Endodermal cell (in vitro differentiated cells): ENCODE results near the gene SPPL2A. TPM values are rescaled to one million over a fixed set of nuclear protein-coding genes. Genes with fewer than 3 reads are reported as not detected.

Experiments used
- DNase-seq: peaks from one replicate; pipeline ENCODE4 v3.0.0-alpha.2; 2017
- H3K27ac ChIP-seq: 2 replicates; pipeline ENCODE4 v1.5.1; 2013; ENCODE audit warnings: mild to moderate bottlenecking, low read depth, low read length, moderate library complexity
- H3K27me3 ChIP-seq: 2 replicates; pipeline ENCODE4 v1.6.1; 2013; ENCODE audit warnings: mild to moderate bottlenecking, low read length, moderate library complexity; ENCODE audit not compliant: insufficient read depth, control insufficient read depth, poor library complexity, severe bottlenecking
- H3K36me3 ChIP-seq: 2 replicates; pipeline ENCODE4 v1.7.0; 2013; ENCODE audit warnings: mild to moderate bottlenecking, low read length, moderate library complexity; ENCODE audit not compliant: control insufficient read depth, insufficient read depth
- H3K4me1 ChIP-seq: one replicate; pipeline ENCODE4 v1.7.0; 2013; ENCODE audit warnings: low read length; ENCODE audit not compliant: control insufficient read depth, insufficient read depth
- H3K4me3 ChIP-seq: 2 replicates; pipeline ENCODE4 v1.5.1; 2013; ENCODE audit warnings: mild to moderate bottlenecking, low read length, moderate library complexity
- H3K9ac ChIP-seq: 2 replicates; pipeline ENCODE4 v1.6.1; 2013; ENCODE audit warnings: mild to moderate bottlenecking, low read length, moderate library complexity; ENCODE audit not compliant: poor library complexity, severe bottlenecking; ENCODE audit errors: extremely low read depth
- H3K9me3 ChIP-seq: 2 replicates; pipeline ENCODE4 v1.6.1; 2013; ENCODE audit warnings: mild to moderate bottlenecking, low read length, moderate library complexity; ENCODE audit not compliant: control insufficient read depth
- H3K27ac Mint-ChIP-seq: 2 replicates; pipeline ENCODE4 v1.8.0; 2020; ENCODE audit warnings: mixed read lengths
- H3K27me3 Mint-ChIP-seq: 2 replicates; pipeline ENCODE4 v1.8.0; 2021; ENCODE audit warnings: mild to moderate bottlenecking, mixed read lengths; ENCODE audit not compliant: insufficient read depth
- H3K36me3 Mint-ChIP-seq: 2 replicates; pipeline ENCODE4 v1.8.0; 2020; ENCODE audit warnings: low read depth, mixed read lengths
- H3K4me1 Mint-ChIP-seq: 2 replicates; pipeline ENCODE4 v1.8.0; 2020; ENCODE audit warnings: mixed read lengths
- H3K4me3 Mint-ChIP-seq: 2 replicates; pipeline ENCODE4 v1.8.0; 2020; ENCODE audit warnings: mild to moderate bottlenecking, moderate library complexity, mixed read lengths
- H3K9me3 Mint-ChIP-seq: 2 replicates; pipeline ENCODE4 v1.8.0; 2020; ENCODE audit warnings: mild to moderate bottlenecking, mixed read lengths
- CTCF ChIP-seq: fragments of 200-600 bp; sonication (generic); conservative IDR thresholded peaks from 2 replicates; pipeline ENCODE4 v1.5.0; 2021; ENCODE audit warnings: antibody characterized with exemption, mild to moderate bottlenecking
- WGBS, 2 experiments: methylation state at CpG; one replicate each; pipeline versions ENCODE4 v1.1.5 to v1.1.7; 2013; ENCODE audit warnings: missing lambda C conversion rate in 2 of 2, mixed read lengths in 1 of 2; ENCODE audit not compliant: insufficient coverage in 1 of 2, insufficient read length in 1 of 2; 5-methylcytosine and 5-hydroxymethylcytosine counted together
- total RNA-seq, 2 donors: library from RNA; stranded (reverse); fragmentation: NEBNext Ultra II Directional in 1 of 2; extraction: Animal tissue kit (Norgen Biotek cat#: 25700) in 1 of 2; gene quantifications; 2 replicates in 1 of 2; 3 replicates in 1 of 2; pipeline ENCODE4 v1.2.1, GENCODE V29; 2021

Gene SPPL2A
- total RNA-seq, 2 donors from 2014 or later, result 62.4 to 78.7 TPM

GRCh38 chr15:50777042-50777441, 11.5 kb upstream of the SPPL2A start:
- H3K9me3 Mint-ChIP-seq, result no peaks in the 10 kb centered on the region
- 92 to 95% methylated on average over 2 to 3 of the region's 3 CpGs for WGBS, 2 experiments
- DNase-seq, result no peak
- Histone ChIP-seq H3K4me1 (no peaks in the 10 kb centered on the region), H3K36me3 (no peaks in the 10 kb centered on the region), H3K9ac (no peak overlapping the region), H3K4me3 (no peak overlapping the region), H3K9me3 (no peaks in the 10 kb centered on the region), H3K27ac (no peak overlapping the region), H3K27me3 (no peaks in the 10 kb centered on the region)
- H3K4me3 Mint-ChIP-seq, result no peak overlapping the region
- no peaks in the 10 kb centered on the region for H3K36me3 Mint-ChIP-seq
- H3K27ac Mint-ChIP-seq, result no peak overlapping the region
- no peaks in the 10 kb centered on the region for H3K27me3 Mint-ChIP-seq
- TF ChIP-seq CTCF, result peak; percentile 38
- no peaks in the 10 kb centered on the region for H3K4me1 Mint-ChIP-seq

GRCh38 chr15:50774450-50774849, 8.9 kb upstream of the SPPL2A start:
- Histone ChIP-seq H3K36me3 (no peaks in the 10 kb centered on the region), H3K4me1 (no peaks in the 10 kb centered on the region), H3K27me3 (no peaks in the 10 kb centered on the region), H3K9ac (no peak overlapping the region), H3K4me3 (no peak overlapping the region), H3K9me3 (no peaks in the 10 kb centered on the region), H3K27ac (no peak overlapping the region)
- Mint-ChIP-seq H3K27ac (no peak overlapping the region), H3K27me3 (peaks cover 3% of the 10 kb centered on the region), H3K9me3 (no peaks in the 10 kb centered on the region), H3K36me3 (no peaks in the 10 kb centered on the region), H3K4me1 (no peaks in the 10 kb centered on the region), H3K4me3 (no peak overlapping the region)
- no peak for TF ChIP-seq CTCF
- DNase-seq, result no peak
- 79 to 87% methylated on average over 1 to 2 of the region's 2 CpGs for WGBS, 2 experiments

- no peak for DNase-seq
- Mint-ChIP-seq H3K9me3 (no peaks in the 10 kb centered on the region), H3K36me3 (no peaks in the 10 kb centered on the region), H3K27ac (no peak overlapping the region), H3K4me3 (no peak overlapping the region), H3K27me3 (peaks cover 5% of the 10 kb centered on the region), H3K4me1 (no peaks in the 10 kb centered on the region)
- Histone ChIP-seq H3K4me1 (no peaks in the 10 kb centered on the region), H3K4me3 (no peak overlapping the region), H3K9me3 (no peaks in the 10 kb centered on the region), H3K36me3 (no peaks in the 10 kb centered on the region), H3K9ac (no peak overlapping the region), H3K27ac (no peak overlapping the region), H3K27me3 (no peaks in the 10 kb centered on the region)
- TF ChIP-seq CTCF, result no peak
- WGBS, 2 experiments, result 98% methylated on average over 2 of the region's 3 CpGs; no CpG with 5 or more reads in 1 of the 2 experiments
Observed at GRCh38 chr15:50773389-50773788, 7.9 kb upstream of the SPPL2A start.
